HUDEP-2 (cell line): ENCODE measurements around the gene SLC16A3.
"Not testable (repeated sequence)": the region's sequence is repeated elsewhere in the genome, so short reads cannot be mapped to it uniquely, and the experiment has no call there.

Experiments
- DNase-seq, 76 experiments: peaks; one replicate each; lab custom pipeline; 2025; ENCODE audit not compliant: unreplicated experiment in 76 of 76; lab: John Stamatoyannopoulos, UW

Gene SLC16A3

DNA sequence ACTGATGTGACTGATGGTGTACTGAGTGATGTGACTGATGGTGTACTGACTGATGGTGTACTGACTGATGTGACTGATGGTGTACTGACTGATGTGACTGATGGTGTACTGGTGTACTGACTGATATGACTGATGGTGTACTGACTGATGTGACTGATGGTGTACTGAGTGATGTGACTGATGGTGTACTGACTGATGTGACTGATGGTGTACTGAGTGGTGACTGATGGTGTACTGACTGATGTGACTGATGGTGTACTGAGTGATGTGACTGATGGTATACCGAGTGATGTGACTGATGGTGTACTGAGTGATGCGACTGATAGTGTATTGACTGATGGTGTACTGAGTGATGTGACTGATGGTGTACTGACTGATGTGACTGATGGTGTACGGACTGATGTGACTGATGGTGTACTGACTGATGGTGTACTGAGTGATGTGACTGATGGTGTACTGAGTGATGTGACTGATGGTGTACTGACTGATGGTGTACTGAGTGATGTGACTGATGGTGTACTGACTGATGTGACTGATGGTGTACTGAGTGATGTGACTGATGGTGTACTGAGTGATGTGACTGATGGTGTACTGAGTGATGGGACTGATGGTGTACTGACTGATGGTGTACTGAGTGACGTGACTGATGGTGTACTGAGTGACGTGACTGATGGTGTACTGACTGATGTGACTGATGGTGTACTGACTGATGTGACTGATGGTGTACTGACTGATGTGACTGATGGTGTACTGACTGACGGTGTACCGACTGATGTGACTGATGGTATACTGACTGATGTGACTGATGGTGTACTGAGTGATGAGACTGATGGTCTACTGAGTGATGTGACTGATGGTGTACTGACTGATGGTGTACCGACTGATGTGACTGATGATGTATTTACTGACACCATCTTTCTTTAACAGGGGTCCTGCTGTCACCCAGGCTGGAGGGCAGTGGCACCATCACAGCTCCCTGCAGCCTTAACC lies 31.4 kb downstream of the SLC16A3 start:
- DNase-seq, result not testable (repeated sequence)

GRCh38 chr17:82262344-82262743 lies 33.5 kb downstream of the SLC16A3 start:
- no peak for DNase-seq

GRCh38 chr17:82263641-82264040 lies 34.8 kb downstream of the SLC16A3 start:
- DNase-seq, result no peak

GRCh38 chr17:82266142-82266541 lies 37.3 kb downstream of the SLC16A3 start:
- no peak for DNase-seq

DNA sequence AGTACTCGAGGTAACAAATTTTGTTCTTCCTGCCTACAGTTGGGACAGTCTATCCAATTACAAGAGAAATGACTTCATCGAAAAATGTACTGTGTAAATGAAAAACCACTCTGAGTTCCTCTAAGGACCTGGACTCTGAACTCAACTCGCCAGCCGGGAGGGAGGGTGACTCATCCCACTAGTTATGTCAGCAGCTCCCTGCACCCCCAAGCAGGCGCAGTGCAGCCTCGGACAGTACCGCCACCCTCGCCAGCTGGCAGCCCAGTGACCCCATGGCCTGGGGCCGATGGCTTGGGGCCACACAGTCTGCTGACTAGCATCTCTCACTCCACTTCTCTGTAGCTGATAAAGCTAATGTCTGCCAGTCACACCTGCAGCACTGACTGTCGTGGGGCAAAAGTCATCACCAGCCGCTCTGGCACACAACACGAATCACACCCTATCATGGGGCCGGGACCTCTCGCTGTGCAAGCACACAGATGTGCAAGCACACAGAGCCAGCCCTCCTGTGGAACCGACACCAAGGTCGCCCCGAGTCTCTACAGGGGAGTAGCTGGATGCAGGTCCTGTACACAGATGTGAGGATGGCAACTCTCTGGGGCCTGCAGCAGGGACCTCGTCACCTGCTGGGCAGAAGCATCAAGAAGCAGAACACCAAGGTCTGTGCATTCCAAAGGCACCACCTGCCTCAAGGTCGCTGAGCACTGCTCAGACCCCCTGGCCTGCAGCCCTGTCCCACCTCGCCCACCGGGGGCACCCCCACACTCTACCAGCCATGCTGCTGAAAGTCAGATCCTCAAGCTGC lies 38.9 kb downstream of the SLC16A3 start:
- peak in 52 of 76 experiments; percentile 8 to 78 (median 48) for DNase-seq

DNA sequence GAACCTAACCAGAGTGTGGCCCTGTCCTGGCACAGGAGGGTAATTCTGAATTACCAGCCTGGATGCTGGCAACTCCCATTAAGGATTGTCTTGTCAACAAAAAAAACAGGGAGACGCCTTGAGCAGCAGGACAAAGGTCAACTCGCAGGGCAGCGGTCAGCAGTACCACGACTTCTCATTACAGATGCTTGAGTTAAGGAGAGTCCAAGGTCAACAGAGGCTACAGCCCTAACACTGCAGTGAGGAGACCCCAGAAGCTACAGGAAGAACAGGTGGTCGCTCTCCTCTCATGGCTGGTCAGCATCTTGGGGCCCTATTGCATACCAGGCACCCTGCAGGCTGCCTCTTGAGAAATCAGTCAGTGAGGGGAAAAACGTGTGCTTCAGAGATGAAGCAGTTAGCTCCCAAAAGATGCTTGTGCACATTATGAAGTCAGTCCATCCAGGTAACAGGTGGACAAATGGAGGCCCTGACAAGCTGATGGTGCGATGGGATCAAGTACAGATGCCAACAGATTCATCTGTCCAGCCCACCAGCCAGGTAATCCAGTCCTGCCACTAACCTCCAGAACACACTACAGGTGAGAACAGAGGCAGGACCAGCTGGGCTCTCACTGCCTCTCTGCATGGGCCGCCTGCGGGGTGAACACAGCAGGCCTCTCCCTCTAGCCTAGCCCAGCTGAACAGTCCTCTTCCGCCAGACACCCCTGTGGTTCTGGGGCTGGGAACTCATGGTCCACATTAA lies 40.5 kb downstream of the SLC16A3 start:
- DNase-seq, result no peak

GRCh38 chr17:82269882-82270500 lies 41.1 kb downstream of the SLC16A3 start:
- no peak for DNase-seq

GRCh38 chr17:82270651-82271050 lies 41.8 kb downstream of the SLC16A3 start:
- no peak for DNase-seq

DNA sequence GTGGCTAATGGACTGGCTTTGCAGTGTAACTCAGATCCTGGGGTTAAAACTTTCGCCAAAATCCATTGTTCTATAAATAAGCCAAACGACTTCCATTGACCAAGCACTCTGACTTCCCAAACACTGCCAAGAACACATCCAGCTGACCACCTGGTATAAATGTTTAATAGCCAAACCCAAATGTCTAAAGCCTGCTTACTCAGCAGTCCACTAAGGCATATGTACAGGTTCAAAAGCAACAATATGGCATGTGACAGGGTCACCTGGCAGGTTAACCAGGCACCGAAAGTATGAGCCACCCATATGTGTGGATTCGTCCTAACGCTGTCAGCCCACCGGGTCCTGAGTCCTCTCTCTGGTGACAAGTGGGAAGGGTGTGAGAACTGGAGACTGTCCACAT lies 42.6 kb downstream of the SLC16A3 start:
- DNase-seq, result no peak

DNA sequence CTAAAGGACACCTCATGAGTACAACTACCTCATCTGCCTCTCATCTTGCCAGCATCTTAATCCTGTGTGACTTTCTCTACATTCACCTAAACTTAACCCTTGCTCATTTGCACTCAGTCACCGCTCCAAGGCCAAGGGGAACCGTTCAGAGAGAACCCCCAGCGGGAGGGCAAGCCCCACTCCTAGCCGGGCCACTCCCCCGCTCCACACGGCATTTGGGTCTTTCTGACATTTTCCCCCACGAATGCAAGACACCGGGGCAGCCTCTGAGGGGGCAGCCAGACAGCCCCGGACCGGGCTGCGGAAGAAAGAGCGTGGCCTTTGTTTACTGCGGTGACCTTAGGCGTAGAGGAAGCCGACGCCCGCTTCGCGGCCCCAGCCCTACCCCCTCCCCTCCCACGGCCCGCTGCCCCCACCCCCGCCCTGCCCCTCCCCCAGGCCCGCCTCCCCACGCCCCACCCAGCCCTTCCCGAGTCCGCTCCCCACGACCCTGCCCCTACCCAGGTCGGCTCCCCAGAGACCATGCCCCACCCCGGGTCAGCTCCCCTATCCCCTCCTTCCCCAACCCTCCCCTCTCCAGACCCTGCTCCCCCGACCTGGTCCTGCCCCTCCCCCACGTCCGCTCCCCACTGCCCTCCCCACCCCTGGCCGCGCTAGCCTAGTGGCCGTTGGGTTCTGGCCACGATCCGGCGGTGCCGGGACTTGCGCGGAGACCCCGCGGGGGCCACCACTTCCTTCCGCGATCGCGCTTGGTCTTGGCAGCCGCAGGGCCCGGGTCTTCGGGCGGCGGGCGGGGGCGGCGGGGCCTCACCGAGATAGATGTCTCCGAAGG lies 43.9 kb downstream of the SLC16A3 start:
- DNase-seq, result peak in 28 of 76 experiments; percentile 8 to 72 (median 35)

DNA sequence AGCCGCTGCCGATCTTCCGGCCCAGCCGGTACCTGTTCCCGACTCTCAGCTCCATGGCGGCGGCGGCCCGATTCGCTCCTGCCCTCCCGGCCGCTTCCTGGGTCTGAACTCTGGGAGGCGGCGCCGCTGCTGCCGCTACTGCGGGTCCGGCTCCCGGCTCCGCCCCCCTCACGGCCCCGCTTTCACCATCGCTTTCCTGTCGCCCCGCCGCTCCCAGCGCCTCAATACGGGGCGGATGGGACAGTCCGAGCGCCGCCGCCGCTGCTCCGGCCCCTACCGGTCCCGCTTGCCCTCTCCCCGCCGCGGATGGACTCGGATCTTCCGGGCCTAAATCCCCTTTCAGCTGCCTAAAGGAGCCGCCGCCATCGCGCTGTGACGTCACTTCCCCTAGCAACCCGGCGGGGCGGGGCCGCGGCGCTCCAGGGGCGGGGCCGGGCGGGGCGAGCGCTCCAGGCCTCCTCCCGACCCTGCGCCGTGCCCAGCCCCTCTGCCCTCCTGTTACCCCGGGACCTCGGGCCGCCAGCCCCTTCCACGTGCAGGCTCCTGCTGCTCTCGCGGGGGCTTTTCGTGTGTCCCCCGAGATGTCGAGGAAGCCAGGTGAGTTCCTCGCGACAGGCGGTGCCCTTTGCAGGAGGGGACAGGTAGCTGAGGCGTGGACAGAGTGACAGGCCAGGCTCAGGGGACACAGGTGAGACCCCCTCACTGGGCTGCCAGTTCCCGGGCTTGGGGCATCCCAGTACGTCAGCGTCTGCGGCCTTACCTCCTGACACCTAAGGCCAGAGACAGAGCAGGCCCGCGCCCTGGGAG lies 44.7 kb downstream of the SLC16A3 start, which contains the start of gene CSNK1D:
CSNK1D (minus strand) TSS at position 374 of the 807 bp plus-strand sequence; CDS start at position 55, 319 bp downstream.
- DNase-seq, result peak in 70 of 76 experiments; percentile 16 to 99 (median 74)

DNA sequence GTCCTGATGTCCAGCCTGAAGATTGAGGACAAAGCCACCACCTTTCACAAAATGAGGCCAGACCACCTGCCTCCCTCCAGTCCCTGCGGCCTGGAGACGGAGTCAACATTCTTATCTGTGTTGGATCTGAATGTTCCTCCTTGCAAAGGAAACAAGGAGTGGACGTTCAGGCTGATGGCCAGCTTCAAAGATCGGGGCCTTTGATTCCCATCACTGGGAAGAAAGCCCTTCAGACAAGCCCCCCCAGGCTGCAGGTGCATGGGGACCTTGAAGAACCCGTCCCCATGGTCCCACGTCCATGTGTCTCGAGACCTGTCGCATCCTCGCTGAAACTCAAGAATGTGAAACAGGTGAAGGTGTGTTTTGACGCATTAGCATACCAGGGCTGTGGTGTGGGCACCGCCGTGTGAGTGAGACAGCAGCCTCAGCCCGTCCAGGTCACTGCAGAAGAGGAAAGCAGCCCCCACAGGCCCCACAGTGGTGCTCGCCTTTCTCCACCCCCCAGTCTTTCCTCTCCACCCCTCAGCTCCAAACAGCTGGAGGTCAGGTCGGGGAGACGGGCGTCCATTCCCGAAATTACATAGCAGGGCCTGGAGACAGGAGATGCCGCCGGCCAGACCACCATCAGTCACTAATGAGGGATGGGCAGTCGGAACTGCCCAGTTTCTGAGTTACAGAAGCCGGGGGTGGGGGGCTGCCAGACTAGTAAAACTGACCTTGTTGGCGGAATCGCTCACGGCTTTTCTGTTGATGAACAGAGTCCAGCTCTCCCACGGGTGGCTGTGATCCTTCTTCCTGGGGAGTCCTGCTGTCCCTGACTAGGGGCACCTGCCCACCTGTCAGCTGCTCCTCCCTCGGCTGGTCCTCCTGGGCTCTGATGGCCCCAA lies 45.5 kb downstream of the SLC16A3 start:
- no peak for DNase-seq

DNA sequence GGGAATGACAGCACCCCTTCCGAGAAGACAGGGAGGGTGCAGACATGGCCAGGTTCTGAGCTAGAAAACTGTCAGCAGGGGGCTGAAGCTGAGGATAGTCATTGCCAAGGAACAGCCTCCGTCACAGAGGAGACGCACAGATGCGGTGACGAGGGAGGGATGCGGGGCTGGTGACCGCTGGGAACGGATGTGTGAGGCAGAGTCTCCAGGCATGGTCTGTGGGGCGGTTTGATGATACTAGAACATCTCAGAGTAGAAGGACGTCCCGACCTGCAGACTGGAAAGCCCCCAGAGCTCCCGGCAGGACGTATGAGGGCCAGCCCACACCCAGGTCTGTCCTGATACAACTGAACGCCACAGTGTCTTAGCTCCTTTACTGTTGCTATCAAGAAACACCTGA lies 46.5 kb downstream of the SLC16A3 start:
- DNase-seq, result no peak

- DNase-seq, result no peak
These were observed 48.1 kb downstream of the SLC16A3 start for GRCh38 chr17:82276938-82277337.

GRCh38 chr17:82277851-82278250 lies 49.0 kb downstream of the SLC16A3 start:
- no peak for DNase-seq

DNA sequence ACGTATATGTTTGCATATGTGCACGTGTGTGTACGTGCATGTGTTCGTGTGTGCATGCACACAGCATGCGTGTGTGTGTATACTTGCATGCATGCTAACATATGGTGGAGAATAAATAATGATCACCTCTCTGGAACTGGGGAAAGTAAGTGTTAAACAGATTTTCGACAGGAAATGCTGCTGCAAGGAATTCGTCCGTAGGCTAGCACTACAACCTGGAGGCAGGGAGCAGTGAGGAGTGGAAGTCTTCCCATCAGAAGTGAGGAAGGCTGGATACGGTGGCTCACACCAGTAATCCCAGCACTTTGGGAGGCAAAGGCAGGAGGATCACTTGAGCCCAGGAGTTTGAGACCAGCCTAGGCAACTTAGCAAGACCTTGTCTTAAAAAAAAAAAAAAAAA lies 49.5 kb downstream of the SLC16A3 start:
- no peak for DNase-seq

- DNase-seq, result no peak
These were observed 50.0 kb downstream of the SLC16A3 start for GRCh38 chr17:82278786-82279391.
